Activated CD8-positive, alpha-beta T cell treated with anti-CD3 and anti-CD28 coated beads, Interleukin-2, amount 10 ng/mL, durations not matched to agents 7 days and 5 days (primary cell): Measurements from ENCODE around the gene PERCC1. TPM values are rescaled to one million over a fixed set of nuclear protein-coding genes. Genes with fewer than 3 reads are reported as not detected.

Experiments
- ATAC-seq: fragments of 150-1000 bp; cut with Tn5 transposase; one replicate; pipeline ENCODE4 v1.10.0; 2021; ENCODE audit warnings: moderate library complexity
- CTCF ChIA-PET: fragments of 350-600 bp; sonication (Branson Sonifier 250); formaldehyde crosslinking; loops from one replicate; lab custom pipeline; 2021; ENCODE audit warnings: antibody characterized with exemption; lab: Charles Lee
- POLR2A ChIA-PET: fragments of 350-600 bp; sonication (Branson Sonifier 250); formaldehyde crosslinking; loops from one replicate; lab custom pipeline; 2021; ENCODE audit warnings: antibody characterized with exemption; lab: Charles Lee
- DNase-seq: peaks from one replicate; pipeline ENCODE4 v3.0.0-alpha.2; 2020
- H3K27ac Mint-ChIP-seq: one replicate; pipeline ENCODE4 v1.8.0; 2021; ENCODE audit warnings: mild to moderate bottlenecking, mixed read lengths
- H3K27me3 Mint-ChIP-seq: one replicate; pipeline ENCODE4 v1.8.0; 2021; ENCODE audit warnings: low read depth, mixed read lengths
- H3K36me3 Mint-ChIP-seq: one replicate; pipeline ENCODE4 v1.8.0; 2021; ENCODE audit warnings: low read depth, mixed read lengths
- H3K4me1 Mint-ChIP-seq: one replicate; pipeline ENCODE4 v1.8.0; 2021; ENCODE audit warnings: low read depth, mixed read lengths
- H3K4me3 Mint-ChIP-seq: one replicate; pipeline ENCODE4 v1.8.0; 2021; ENCODE audit warnings: mild to moderate bottlenecking, mixed read lengths
- H3K9me3 Mint-ChIP-seq: one replicate; pipeline ENCODE4 v1.8.0; 2022; ENCODE audit warnings: mixed read lengths; ENCODE audit not compliant: insufficient read depth
- total RNA-seq, 2 experiments: library from RNA; stranded (reverse); gene quantifications; one replicate each; pipeline ENCODE4 v1.2.3, GENCODE V29; 2021

Gene PERCC1
- total RNA-seq, 2 experiments from 2014 or later, result 0.37 TPM; not detected in 1

DNA sequence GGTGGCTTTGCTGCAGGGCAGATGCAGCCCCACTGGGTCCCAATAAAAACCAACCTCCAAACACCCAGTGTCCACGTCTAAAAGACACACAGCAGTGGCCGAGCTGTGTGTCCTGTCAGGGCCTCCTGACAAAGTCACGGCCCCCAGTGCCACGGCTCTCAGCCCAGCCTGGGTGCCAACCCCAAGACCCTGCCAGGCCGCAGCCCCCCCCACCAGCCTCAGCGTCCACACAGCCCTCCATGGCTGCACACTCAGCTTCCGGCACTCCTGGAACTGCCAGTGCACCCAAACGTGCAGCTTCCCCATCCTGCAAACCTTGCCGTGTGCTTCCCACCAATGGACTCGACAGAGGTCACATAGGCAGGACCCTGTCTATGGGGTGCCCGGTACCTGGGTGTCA, 17.1 kb downstream of the PERCC1 start:
- ATAC-seq, result no peak
- DNase-seq, result no peak
- Mint-ChIP-seq H3K27me3 (no peaks in the 10 kb centered on the region), H3K9me3 (no peaks in the 10 kb centered on the region), H3K4me3 (no peak overlapping the region), H3K36me3 (peaks cover 3% of the 10 kb centered on the region), H3K27ac (no peak overlapping the region), H3K4me1 (no peaks in the 10 kb centered on the region)
- CTCF ChIA-PET, result no interaction called here
- POLR2A ChIA-PET, result no interaction called here

DNA sequence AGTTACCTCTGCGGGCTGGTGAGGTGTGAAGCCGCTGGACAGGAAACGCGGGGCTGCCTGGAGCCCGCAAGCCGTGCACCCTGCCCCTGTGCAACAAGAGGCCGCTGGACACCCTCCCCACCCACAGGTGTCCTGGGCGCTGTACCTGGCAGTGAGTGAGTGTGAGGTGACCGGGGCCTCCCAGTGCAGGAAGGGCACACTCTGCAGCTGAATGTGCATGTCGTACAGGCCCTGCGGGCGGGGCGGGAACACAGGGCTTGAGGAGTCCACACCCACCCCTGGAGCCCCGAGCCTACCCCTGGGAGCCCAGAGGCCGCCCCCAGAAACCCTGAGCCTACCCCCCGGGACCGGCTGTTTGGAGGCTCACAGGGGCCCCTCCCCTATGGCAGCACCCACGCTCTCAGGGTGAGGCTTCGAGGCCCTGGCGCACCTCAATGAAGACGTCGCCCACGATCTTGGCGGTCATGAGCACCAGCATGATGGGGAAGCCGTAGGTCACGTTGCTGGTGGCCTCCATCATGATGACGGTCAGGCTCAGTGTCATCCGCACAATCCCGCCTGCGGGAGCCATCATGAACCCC, 17.7 kb downstream of the PERCC1 start:
- no peaks in the 10 kb centered on the region for H3K9me3 Mint-ChIP-seq
- ChIA-PET POLR2A (no interaction called here), CTCF (no interaction called here)
- ATAC-seq (no peak), DNase-seq (no peak)
- H3K27ac Mint-ChIP-seq, result no peak overlapping the region
- H3K27me3 Mint-ChIP-seq, result no peaks in the 10 kb centered on the region
- peaks cover 4% of the 10 kb centered on the region for H3K36me3 Mint-ChIP-seq
- no peak overlapping the region for H3K4me3 Mint-ChIP-seq
- H3K4me1 Mint-ChIP-seq, result no peaks in the 10 kb centered on the region

GRCh38 chr16:1449201-1449788, 18.4 kb downstream of the PERCC1 start:
- H3K4me1 Mint-ChIP-seq, result no peaks in the 10 kb centered on the region

GRCh38 chr16:1450218-1450617, 19.3 kb downstream of the PERCC1 start:
- H3K4me3 Mint-ChIP-seq, result no peak overlapping the region
- ATAC-seq, result no peak
- no peaks in the 10 kb centered on the region for H3K27me3 Mint-ChIP-seq
- no peak for DNase-seq
- no peaks in the 10 kb centered on the region for H3K9me3 Mint-ChIP-seq
- H3K4me1 Mint-ChIP-seq, result no peaks in the 10 kb centered on the region
- ChIA-PET POLR2A (no interaction called here), CTCF (no interaction called here)
- H3K36me3 Mint-ChIP-seq, result peaks cover 4% of the 10 kb centered on the region
- H3K27ac Mint-ChIP-seq, result no peak overlapping the region

More at GRCh38 chr16:1449201-1449788, 18.4 kb downstream of the PERCC1 start:
- no peaks in the 10 kb centered on the region for H3K27me3 Mint-ChIP-seq
- H3K36me3 Mint-ChIP-seq, result peaks cover 4% of the 10 kb centered on the region
- H3K9me3 Mint-ChIP-seq, result no peaks in the 10 kb centered on the region
- no peak overlapping the region for H3K4me3 Mint-ChIP-seq
- ATAC-seq (no peak), DNase-seq (no peak)
- ChIA-PET CTCF (no interaction called here), POLR2A (no interaction called here)
- no peak overlapping the region for H3K27ac Mint-ChIP-seq

- Mint-ChIP-seq H3K27ac (no peak overlapping the region), H3K36me3 (peaks cover 4% of the 10 kb centered on the region), H3K9me3 (no peaks in the 10 kb centered on the region), H3K4me3 (no peak overlapping the region), H3K4me1 (no peaks in the 10 kb centered on the region), H3K27me3 (no peaks in the 10 kb centered on the region)
- POLR2A ChIA-PET, result no interaction called here
- no peak for ATAC-seq
- no peak for DNase-seq
- CTCF ChIA-PET, result no interaction called here
Observed at GRCh38 chr16:1450841-1451240, 20.0 kb downstream of the PERCC1 start.

GRCh38 chr16:1451702-1452392, 21.0 kb downstream of the PERCC1 start:
- ChIA-PET POLR2A (no interaction called here), CTCF (no interaction called here)
- Mint-ChIP-seq H3K9me3 (no peaks in the 10 kb centered on the region), H3K36me3 (peaks cover 4% of the 10 kb centered on the region), H3K4me3 (no peak overlapping the region), H3K4me1 (no peaks in the 10 kb centered on the region), H3K27ac (peak overlapping the region; percentile 34), H3K27me3 (no peaks in the 10 kb centered on the region)
- DNase-seq (no peak), ATAC-seq (no peak)

- H3K36me3 Mint-ChIP-seq, result peaks cover 4% of the 10 kb centered on the region
- ChIA-PET CTCF (no interaction called here), POLR2A (no interaction called here)
- no peak overlapping the region for H3K27ac Mint-ChIP-seq
- H3K4me1 Mint-ChIP-seq, result no peaks in the 10 kb centered on the region
- H3K9me3 Mint-ChIP-seq, result no peaks in the 10 kb centered on the region
- no peak for DNase-seq
- H3K27me3 Mint-ChIP-seq, result no peaks in the 10 kb centered on the region
- no peak for ATAC-seq
- no peak overlapping the region for H3K4me3 Mint-ChIP-seq
Observed at GRCh38 chr16:1452530-1452929, 21.7 kb downstream of the PERCC1 start.

- ChIA-PET POLR2A (no interaction called here), CTCF (no interaction called here)
- Mint-ChIP-seq H3K27ac (no peak overlapping the region), H3K4me1 (no peaks in the 10 kb centered on the region), H3K9me3 (no peaks in the 10 kb centered on the region), H3K27me3 (no peaks in the 10 kb centered on the region), H3K36me3 (peaks cover 4% of the 10 kb centered on the region), H3K4me3 (no peak overlapping the region)
- no peak for ATAC-seq
- DNase-seq, result no peak
Observed at GRCh38 chr16:1453316-1453715, 22.4 kb downstream of the PERCC1 start.

GRCh38 chr16:1454561-1454960, 23.7 kb downstream of the PERCC1 start:
- ATAC-seq (no peak), DNase-seq (no peak)
- CTCF ChIA-PET, result no interaction called here
- H3K27ac Mint-ChIP-seq, result no peak overlapping the region
- peaks cover 4% of the 10 kb centered on the region for H3K4me1 Mint-ChIP-seq
- no peak overlapping the region for H3K4me3 Mint-ChIP-seq
- no peaks in the 10 kb centered on the region for H3K9me3 Mint-ChIP-seq
- POLR2A ChIA-PET, result no interaction called here
- peaks cover 4% of the 10 kb centered on the region for H3K36me3 Mint-ChIP-seq
- no peaks in the 10 kb centered on the region for H3K27me3 Mint-ChIP-seq

DNA sequence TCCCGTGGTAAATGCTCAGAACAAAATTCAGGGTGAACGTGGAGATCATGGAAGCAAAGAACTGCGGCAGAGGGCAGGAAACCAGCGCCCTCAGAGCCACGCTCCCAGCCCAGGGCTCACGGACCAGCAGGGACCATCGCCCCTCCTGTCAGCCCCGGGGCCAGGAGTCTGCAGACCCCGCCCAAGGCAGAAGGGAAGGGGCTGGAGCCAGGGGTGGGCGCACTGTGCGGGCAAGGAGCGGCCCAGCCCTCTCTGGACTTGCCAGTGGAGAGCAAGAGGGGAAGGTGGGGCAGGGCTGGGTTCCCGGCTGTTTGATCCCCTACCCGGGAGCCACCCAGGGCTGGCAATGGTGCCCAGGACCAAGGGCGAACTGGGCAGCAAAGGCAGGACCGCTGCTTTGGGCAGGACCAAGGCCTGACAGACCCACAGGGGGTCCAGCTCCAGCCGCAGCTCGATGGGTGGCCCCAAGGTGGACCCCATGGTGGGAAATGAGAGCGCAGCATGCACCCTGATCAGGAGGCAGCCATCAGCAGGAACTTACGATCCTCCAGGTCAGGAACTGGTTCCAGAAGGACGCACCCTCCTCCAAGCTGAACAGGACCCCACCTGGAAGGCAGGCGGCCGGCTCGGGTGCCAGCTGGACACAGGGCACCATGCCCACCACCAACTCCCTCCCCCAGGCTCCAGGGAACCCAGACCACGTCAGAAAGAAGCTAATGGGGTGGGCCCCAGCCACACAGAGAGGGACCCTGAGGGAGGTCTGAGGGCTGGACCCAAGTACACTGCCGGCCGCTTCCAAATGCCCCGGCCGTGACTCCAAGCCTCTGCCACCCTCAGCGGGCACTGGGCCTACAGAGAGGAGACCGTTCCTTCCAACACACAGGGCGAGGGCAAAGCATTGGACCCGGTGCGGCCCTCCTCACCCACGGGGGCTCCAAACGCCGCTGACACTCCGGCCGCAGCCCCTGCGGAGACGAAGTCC, 24.6 kb downstream of the PERCC1 start:
- ATAC-seq (no peak), DNase-seq (no peak)
- peaks cover 4% of the 10 kb centered on the region for H3K4me1 Mint-ChIP-seq
- peaks cover 4% of the 10 kb centered on the region for H3K36me3 Mint-ChIP-seq
- no peaks in the 10 kb centered on the region for H3K9me3 Mint-ChIP-seq
- no peak overlapping the region for H3K27ac Mint-ChIP-seq
- ChIA-PET CTCF (no interaction called here), POLR2A (no interaction called here)
- no peak overlapping the region for H3K4me3 Mint-ChIP-seq
- H3K27me3 Mint-ChIP-seq, result no peaks in the 10 kb centered on the region

- CTCF ChIA-PET, result no interaction called here
- POLR2A ChIA-PET, result no interaction called here
- no peaks in the 10 kb centered on the region for H3K27me3 Mint-ChIP-seq
- H3K36me3 Mint-ChIP-seq, result peaks cover 2% of the 10 kb centered on the region
- H3K4me1 Mint-ChIP-seq, result peaks cover 4% of the 10 kb centered on the region
- DNase-seq, result no peak
- H3K9me3 Mint-ChIP-seq, result no peaks in the 10 kb centered on the region
- no peak for ATAC-seq
- no peak overlapping the region for H3K27ac Mint-ChIP-seq
- no peak overlapping the region for H3K4me3 Mint-ChIP-seq
Observed at GRCh38 chr16:1456951-1457350, 26.1 kb downstream of the PERCC1 start.
